HEK293 (cell line): ENCODE data around the gene CREBL2.

Experiments used
- EGR2 ChIP-seq: fragments of 450-650 bp; formaldehyde crosslinking; IDR thresholded peaks from 2 replicates; pipeline ENCODE4 v1.5.1; 2016; ENCODE audit warnings: low read depth, missing biosample characterization, missing genetic modification characterization
- ELK4 ChIP-seq: IDR thresholded peaks from 2 replicates; pipeline ENCODE4 v1.6.1; 2011; ENCODE audit warnings: mild to moderate bottlenecking, low read depth, low read length, borderline replicate concordance
- HOXC10 ChIP-seq: sonication (generic); formaldehyde crosslinking; IDR thresholded peaks from 2 replicates; pipeline ENCODE4 v1.8.1; 2023; ENCODE audit warnings: mild to moderate bottlenecking, missing genetic modification reagents
- KLF1 ChIP-seq: fragments of 450-650 bp; formaldehyde crosslinking; IDR thresholded peaks from 2 replicates; pipeline ENCODE4 v1.5.1; 2016; ENCODE audit warnings: missing biosample characterization, missing genetic modification characterization
- KLF10 ChIP-seq: fragments of 450-650 bp; IDR thresholded peaks from 2 replicates; pipeline ENCODE4 v1.5.1; 2018; ENCODE audit warnings: missing biosample characterization, mild to moderate bottlenecking, missing genetic modification characterization
- KLF7 ChIP-seq: fragments of 450-650 bp; formaldehyde crosslinking; IDR thresholded peaks from 2 replicates; pipeline ENCODE4 v1.5.1; 2016; ENCODE audit warnings: missing biosample characterization, missing genetic modification characterization, borderline replicate concordance
- MZF1 ChIP-seq: fragments of 450-650 bp; formaldehyde crosslinking; IDR thresholded peaks from 2 replicates; pipeline ENCODE4 v1.5.1; 2017; ENCODE audit warnings: missing biosample characterization, missing genetic modification characterization, borderline replicate concordance
- PATZ1 ChIP-seq: fragments of 450-650 bp; formaldehyde crosslinking; IDR thresholded peaks from 2 replicates; pipeline ENCODE4 v1.5.1; 2016; ENCODE audit warnings: missing biosample characterization, missing genetic modification characterization
- PRDM1 ChIP-seq: fragments of 450-650 bp; formaldehyde crosslinking; IDR thresholded peaks from 2 replicates; pipeline ENCODE4; 2016; ENCODE audit warnings: missing biosample characterization, missing genetic modification characterization
- PRDM4 ChIP-seq: fragments of 450-650 bp; formaldehyde crosslinking; IDR thresholded peaks from 2 replicates; pipeline ENCODE4 v1.5.1; 2017; ENCODE audit warnings: missing biosample characterization, missing genetic modification characterization
- SP7 ChIP-seq: fragments of 450-650 bp; formaldehyde crosslinking; IDR thresholded peaks from 2 replicates; pipeline ENCODE4 v1.5.1; 2016; ENCODE audit warnings: missing biosample characterization, missing genetic modification characterization
- YY2 ChIP-seq: fragments of 450-650 bp; formaldehyde crosslinking; IDR thresholded peaks from 2 replicates; pipeline ENCODE4 v1.5.1; 2016; ENCODE audit warnings: missing biosample characterization, missing genetic modification characterization
- ZBTB11 ChIP-seq: fragments of 450-650 bp; formaldehyde crosslinking; conservative IDR thresholded peaks from 2 replicates; pipeline ENCODE4 v1.5.1; 2016; ENCODE audit warnings: low read depth, missing biosample characterization, missing genetic modification characterization
- ZBTB20 ChIP-seq: fragments of 450-650 bp; formaldehyde crosslinking; IDR thresholded peaks from 2 replicates; pipeline ENCODE4 v1.5.1; 2016; ENCODE audit warnings: missing biosample characterization, missing genetic modification characterization
- ZBTB21 ChIP-seq: fragments of 450-650 bp; formaldehyde crosslinking; IDR thresholded peaks from 2 replicates; pipeline ENCODE4 v1.5.1; 2017; ENCODE audit warnings: missing biosample characterization, missing genetic modification characterization
- ZBTB8A ChIP-seq: fragments of 450-650 bp; formaldehyde crosslinking; IDR thresholded peaks from 2 replicates; pipeline ENCODE4 v1.5.1; 2016; ENCODE audit warnings: missing biosample characterization, missing genetic modification characterization
- ZFHX2 ChIP-seq: fragments of 450-650 bp; formaldehyde crosslinking; conservative IDR thresholded peaks from 2 replicates; pipeline ENCODE4 v1.5.1; 2016; ENCODE audit warnings: missing biosample characterization, missing genetic modification characterization
- ZNF132 ChIP-seq: fragments of 450-650 bp; formaldehyde crosslinking; IDR thresholded peaks from 2 replicates; pipeline ENCODE4 v1.5.1; 2017; ENCODE audit warnings: missing biosample characterization, missing genetic modification characterization, borderline replicate concordance
- ZNF18 ChIP-seq: fragments of 450-650 bp; formaldehyde crosslinking; IDR thresholded peaks from 2 replicates; pipeline ENCODE4 v1.5.1; 2016; ENCODE audit warnings: missing biosample characterization, missing genetic modification characterization
- ZNF214 ChIP-seq: fragments of 450-650 bp; formaldehyde crosslinking; IDR thresholded peaks from 2 replicates; pipeline ENCODE4 v1.5.1; 2017; ENCODE audit warnings: missing biosample characterization, mild to moderate bottlenecking, missing genetic modification characterization, borderline replicate concordance
- ZNF24 ChIP-seq: fragments of 450-650 bp; formaldehyde crosslinking; IDR thresholded peaks from 2 replicates; pipeline ENCODE4 v1.5.1; 2016; ENCODE audit warnings: missing biosample characterization, missing genetic modification characterization
- ZNF426 ChIP-seq: fragments of 450-650 bp; formaldehyde crosslinking; IDR thresholded peaks from 2 replicates; pipeline ENCODE4 v1.5.1; 2017; ENCODE audit warnings: missing biosample characterization, missing genetic modification characterization, mild to moderate bottlenecking, inconsistent platforms, moderate library complexity
- ZNF433 ChIP-seq: fragments of 450-650 bp; formaldehyde crosslinking; IDR thresholded peaks from 2 replicates; pipeline ENCODE4 v1.5.1; 2016; ENCODE audit warnings: missing biosample characterization, missing genetic modification characterization, low read depth
- ZNF560 ChIP-seq: fragments of 450-650 bp; formaldehyde crosslinking; IDR thresholded peaks from 2 replicates; pipeline ENCODE4 v1.5.1; 2017; ENCODE audit warnings: missing biosample characterization, missing genetic modification characterization, borderline replicate concordance
- ZNF623 ChIP-seq: fragments of 450-650 bp; formaldehyde crosslinking; IDR thresholded peaks from 2 replicates; pipeline ENCODE4 v1.5.1; 2016; ENCODE audit warnings: missing biosample characterization, missing genetic modification characterization
- ZSCAN18 ChIP-seq: fragments of 450-650 bp; formaldehyde crosslinking; IDR thresholded peaks from 2 replicates; pipeline ENCODE4 v1.5.1; 2016; ENCODE audit warnings: missing biosample characterization, missing genetic modification characterization

Gene CREBL2

GRCh38 chr12:12684375-12685106 is 72.9 kb downstream of the CREBL2 start (continued):
- TF ChIP-seq EGR2 (tag by site-specific recombination): no peak
- no peak for TF ChIP-seq ZNF433
- 0 out of 2 replicates have a peak, but pooled peaks have one; percentile 21 for TF ChIP-seq ZFHX2
- no peak for TF ChIP-seq ZSCAN18 (tag by site-specific recombination)
- TF ChIP-seq ZNF18 (tag by site-specific recombination): no peak
- no peak for TF ChIP-seq ZNF24 (tag by site-specific recombination)
- no peak for TF ChIP-seq ELK4
- TF ChIP-seq PRDM1 (tag by site-specific recombination): 0 out of 2 replicates have a peak, but pooled peaks have one; percentile 50
- no peak for TF ChIP-seq KLF10 (tag by site-specific recombination)
- TF ChIP-seq SP7 (tag by site-specific recombination): peak; percentile 44; the same call in 1 of the 2 replicates
- no peak for TF ChIP-seq HOXC10 (CRISPR knock-in tag)
- no peak for TF ChIP-seq ZNF132 (tag by site-specific recombination)
- peak; percentile 84 for TF ChIP-seq ZBTB21 (tag by site-specific recombination)
- TF ChIP-seq ZNF214 (tag by site-specific recombination): no peak
- TF ChIP-seq KLF1 (tag by site-specific recombination): no peak
- TF ChIP-seq YY2 (tag by site-specific recombination): peak; percentile 22; the same call in 1 of the 2 replicates
- TF ChIP-seq PRDM4 (tag by site-specific recombination): no peak
- no peak for TF ChIP-seq ZNF426 (tag by site-specific recombination)
- 0 out of 2 replicates have a peak, but pooled peaks have one; percentile 11 for TF ChIP-seq ZBTB8A (tag by site-specific recombination)
- no peak for TF ChIP-seq ZBTB11 (tag by site-specific recombination)
- no peak for TF ChIP-seq ZBTB20
- TF ChIP-seq MZF1: peak; percentile 64; the same call in 1 of the 2 replicates
- TF ChIP-seq ZNF560 (tag by site-specific recombination): no peak
- no peak for TF ChIP-seq ZNF623 (tag by site-specific recombination)
- no peak for TF ChIP-seq KLF7 (tag by site-specific recombination)
- peak; percentile 20; the same call in 1 of the 2 replicates for TF ChIP-seq PATZ1 (tag by site-specific recombination)
